NCI-H2029 treated with DMSO at 0.1 percent for 48 hours (cell line): ENCODE results near the gene TBC1D22B.
"Not testable (repeated sequence)": the region's sequence is repeated elsewhere in the genome, so short reads cannot be mapped to it uniquely, and the experiment has no call there.

ENCODE experiments used
- DNase-seq: peaks from one replicate; lab custom pipeline; 2025; lab: John Stamatoyannopoulos, UW

The TBC1D22B gene

GRCh38 chr6:37265860-37266259, 8.3 kb downstream of the TBC1D22B start:
- DNase-seq, result no peak

DNA sequence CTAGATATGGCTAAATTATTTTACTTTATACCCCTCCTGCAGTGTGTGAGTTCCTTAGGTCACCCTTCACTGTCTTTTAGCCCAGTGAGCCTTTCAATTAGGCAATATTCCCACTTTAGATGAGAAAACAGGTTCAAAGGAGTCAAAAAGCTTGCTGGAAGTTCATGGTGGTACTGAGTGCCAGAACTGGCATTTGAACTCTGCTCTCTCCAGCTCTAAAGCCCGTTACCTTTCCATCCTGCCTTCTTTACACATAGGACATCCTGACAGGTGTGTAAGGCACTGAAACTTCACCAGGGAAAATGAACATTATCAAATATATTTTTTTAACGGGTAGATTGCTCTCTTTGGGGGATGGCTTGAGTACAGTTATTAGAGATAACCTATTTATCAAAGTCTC, 11.5 kb downstream of the TBC1D22B start:
- DNase-seq, result no peak

- DNase-seq, result no peak
Observed at GRCh38 chr6:37272834-37273566, 15.4 kb downstream of the TBC1D22B start.

GRCh38 chr6:37273690-37274089, 16.1 kb downstream of the TBC1D22B start:
- no peak for DNase-seq

DNA sequence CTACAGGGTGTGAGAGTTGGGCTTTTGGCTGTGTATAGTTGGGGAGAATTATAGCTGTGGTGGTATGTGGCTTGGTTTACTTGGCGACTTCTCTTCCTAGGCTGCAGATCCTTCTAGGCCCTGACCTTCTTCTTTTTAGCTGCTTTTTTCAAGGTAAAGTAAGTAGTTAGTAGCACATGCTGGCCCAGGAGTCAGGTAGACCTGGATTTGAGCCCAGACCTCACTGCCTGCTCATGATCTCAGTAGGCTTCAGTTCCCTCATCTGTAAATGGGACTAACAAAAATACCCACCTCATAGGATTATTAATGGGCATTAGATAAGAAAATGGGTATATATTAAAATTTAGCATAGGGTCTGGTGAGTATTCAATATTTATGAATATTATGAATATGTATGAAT, 17.8 kb downstream of the TBC1D22B start:
- no peak for DNase-seq

DNA sequence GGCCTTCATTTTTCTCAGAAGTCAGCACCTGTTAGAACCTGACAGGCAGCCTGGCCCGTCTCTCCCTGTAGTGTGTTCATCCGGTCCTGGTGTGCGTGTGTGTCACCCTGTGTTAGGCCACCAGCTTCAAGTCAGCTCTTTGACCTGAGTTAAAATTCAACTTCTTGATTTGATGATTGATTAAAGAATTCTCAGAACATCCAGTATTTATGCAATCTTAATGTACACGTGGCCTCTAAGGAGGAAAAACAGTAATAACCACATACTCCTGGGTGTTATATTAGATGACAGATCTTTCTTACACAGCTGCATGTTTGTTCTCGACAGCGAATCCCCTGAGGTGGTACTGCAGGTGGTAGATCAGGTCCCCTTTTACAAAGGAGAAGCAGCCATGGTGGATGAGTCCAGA, 19.4 kb downstream of the TBC1D22B start:
- no peak for DNase-seq

DNA sequence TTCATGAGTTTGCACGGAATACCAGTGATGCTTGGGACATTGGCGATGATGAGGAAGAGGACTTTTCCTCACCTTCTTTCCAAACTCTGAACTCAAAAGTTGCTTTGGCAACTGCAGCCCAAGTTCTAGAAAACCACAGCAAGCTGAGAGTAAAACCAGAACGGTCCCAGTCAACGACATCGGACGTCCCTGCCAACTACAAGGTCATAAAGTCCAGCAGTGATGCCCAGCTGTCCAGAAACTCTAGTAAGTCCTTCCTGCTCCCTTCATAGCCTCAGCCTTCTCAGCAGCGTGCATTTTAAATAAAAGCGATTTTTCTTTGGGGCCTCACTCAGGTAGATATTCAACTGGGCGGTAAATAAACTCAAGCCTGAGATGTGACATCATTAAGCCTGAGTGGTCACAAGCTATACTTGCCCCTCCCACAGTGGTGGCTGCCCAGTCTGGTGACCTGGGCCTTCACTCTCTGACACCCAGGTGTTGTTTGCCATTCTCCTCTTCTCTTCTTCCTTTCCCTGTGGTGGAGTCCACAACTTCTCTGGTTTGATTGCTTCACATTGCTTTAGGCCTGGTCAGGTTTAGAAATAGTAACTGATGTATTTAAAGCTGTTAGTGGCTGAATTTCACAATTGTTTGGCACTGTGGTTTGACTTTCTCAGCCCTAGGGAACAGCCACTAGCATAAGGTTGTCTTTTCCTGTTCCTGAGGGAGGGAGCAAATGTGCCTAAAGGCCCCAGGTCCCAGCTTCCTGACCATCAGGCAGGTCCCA, 22.0 kb downstream of the TBC1D22B start:
- DNase-seq, result no peak

GRCh38 chr6:37280162-37280887, 22.8 kb downstream of the TBC1D22B start:
- DNase-seq, result no peak

DNA sequence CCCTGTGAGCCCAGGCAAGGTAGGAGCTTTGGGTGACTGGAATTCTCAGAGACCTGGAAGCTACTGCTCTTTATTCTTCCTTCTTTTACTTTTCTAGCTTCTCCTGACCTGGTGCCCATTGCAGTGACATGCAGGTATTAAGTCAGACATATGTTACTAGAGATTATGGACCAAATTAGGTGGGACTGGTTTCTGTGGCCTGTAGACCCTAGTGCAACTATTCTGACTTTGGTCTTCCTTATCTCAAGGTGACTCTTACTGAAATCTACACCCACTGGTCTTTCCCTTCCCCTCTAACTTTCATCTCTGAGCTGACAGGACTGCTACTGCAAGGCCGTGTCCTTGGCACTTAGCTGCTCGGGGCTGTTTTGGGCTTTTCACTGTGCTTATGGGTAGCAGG, 24.8 kb downstream of the TBC1D22B start:
- no peak for DNase-seq

- DNase-seq, result no peak
Observed at GRCh38 chr6:37283268-37283667, 25.7 kb downstream of the TBC1D22B start.

DNA sequence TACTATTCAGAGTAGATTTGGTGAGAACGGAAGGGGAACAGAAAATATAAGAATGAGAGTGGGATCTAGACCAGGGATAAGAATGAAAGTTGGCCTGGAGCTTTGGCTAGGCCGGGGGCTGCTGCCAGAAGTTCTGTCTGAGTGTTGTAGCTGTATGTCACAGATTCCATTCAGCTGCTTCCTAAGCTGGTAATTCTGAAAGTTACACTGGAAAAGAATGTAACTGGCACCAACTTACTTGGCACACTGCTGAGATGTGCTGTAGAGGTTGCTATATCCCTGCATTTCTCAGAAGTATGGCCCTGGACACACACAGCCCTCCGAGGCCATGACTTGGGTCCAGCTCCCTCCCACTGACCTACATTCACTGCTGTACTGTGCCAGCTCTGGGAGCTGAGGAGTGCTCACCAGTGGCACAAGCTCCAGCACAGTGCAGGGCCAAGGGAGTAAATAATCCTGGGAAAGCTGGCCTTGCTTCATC, 26.1 kb downstream of the TBC1D22B start:
- DNase-seq, result no peak

DNA sequence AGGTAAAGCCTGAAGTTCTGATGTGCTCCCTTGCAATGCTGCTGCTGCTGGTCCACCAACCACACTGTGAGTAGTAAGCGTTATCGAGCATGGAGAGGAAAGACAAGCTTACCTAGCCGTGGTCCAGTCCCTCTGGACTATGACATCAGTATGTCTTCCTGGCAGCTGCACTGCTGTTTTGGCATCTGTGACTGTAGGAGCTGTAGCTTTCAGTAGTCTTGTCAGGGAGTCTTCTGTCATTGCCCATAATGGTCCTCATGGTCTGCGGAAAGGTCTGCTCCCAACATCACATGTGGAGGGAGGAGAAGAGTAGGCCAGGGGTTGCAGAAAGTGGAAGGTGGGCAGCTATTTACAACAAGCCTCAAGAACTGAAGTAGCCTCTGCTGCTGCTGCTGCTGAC, 27.2 kb downstream of the TBC1D22B start:
- no peak for DNase-seq

- DNase-seq, result no peak
Observed at GRCh38 chr6:37285861-37286311, 28.3 kb downstream of the TBC1D22B start.

DNA sequence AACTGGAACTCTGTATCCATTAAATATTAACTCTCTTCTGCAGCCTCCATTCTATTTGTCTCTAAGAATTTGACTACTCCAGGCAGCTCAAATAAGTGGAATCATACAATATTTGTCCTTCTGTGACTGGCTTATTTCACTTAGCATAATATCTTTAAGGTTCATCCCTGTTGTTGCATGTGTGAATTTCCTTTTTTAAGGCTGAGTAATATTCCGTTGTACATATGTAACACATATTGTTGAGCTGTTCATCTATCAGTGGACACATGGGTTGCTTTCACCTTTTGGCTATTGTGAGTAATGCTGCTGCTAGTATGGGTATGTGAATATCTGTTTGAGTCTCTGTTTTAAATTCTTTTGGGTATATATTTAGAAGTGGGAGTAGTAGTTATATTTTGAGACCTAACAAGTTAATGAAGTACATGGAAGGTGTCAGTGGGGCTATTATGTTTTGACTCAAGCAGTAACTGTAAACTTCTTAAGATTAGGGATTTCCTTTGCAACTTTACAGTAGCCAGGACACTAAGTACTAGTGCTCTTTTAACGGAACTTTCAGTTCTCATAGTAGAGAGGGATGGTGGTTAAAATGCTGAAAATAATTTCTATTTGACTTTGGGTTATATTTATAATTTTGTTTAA, 30.1 kb downstream of the TBC1D22B start:
- no peak for DNase-seq

DNA sequence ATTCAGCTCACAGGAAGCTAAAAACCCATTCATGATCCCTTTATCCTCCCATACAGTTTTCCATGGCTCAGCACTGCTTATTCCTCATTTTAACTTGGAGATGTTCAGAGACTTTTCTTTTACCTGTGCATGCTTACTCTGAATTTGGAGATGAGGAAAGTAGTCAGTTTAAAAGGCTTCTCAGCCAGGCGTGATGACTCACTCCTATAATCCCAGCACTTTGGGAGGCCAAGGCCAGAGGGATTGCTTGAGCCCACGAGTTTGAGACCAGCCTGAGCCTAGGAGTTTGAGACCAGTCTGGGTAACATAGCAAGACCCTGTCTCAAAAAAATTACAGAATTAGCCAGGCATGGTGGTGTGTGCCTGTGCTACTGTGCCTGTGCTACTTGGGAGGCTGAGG, 30.7 kb downstream of the TBC1D22B start:
- DNase-seq, result no peak

DNA sequence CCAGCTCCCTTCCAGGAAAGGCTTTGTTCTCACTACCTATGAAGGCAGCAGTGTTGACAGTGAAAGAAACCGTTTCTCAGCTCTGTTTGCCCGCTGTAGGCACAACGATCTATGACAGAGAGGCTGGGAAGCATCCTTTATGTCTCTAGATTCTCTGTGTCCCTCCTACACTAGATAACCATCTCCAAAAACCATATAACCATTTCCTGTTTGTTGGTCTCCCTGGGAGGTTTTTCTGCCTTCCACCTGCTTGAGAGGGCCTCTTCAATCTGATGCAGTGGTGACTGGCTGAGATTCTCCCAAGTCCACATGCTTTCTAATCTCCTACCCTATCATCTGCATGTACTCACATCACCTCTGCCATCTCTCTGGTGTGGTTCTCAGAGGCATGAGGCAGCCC, 32.4 kb downstream of the TBC1D22B start:
- DNase-seq, result no peak

DNA sequence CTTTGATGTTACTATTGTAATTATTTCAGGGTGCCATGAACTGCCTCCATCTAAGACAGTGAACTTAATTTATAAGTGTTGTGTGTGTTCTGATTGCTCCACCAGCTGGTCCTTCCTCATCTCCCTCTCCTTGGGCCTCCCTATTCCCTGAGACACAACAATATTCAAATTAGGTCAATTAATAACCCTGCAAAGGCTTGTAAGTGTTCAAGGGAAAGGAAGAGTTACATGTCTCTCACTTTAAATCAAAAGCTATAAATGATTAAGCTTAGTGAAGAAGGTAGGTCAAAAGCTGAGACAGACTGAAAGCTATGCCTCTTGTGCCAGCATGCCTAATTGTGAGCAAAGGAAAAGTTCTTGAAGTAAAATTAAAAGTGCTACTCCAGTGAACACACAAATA, 35.9 kb downstream of the TBC1D22B start:
- no peak for DNase-seq

DNA sequence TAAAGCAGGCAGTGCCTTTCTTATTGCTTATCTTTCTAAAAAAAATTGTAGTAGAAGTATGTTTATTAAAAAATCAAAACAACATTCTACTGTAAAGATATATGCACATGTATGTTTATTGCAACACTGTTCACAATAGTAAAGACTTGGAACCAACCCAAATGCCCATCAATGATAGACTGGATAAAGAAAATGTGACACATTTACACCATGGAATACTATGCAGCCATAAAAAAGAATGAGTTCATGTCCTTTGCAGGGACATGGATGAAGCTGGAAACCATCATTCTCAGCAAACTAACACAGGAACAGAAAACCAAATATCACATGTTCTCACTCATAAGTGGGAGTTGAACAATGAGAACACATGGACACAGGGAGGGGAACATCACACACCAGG, 40.1 kb downstream of the TBC1D22B start:
- DNase-seq, result not testable (repeated sequence)

DNA sequence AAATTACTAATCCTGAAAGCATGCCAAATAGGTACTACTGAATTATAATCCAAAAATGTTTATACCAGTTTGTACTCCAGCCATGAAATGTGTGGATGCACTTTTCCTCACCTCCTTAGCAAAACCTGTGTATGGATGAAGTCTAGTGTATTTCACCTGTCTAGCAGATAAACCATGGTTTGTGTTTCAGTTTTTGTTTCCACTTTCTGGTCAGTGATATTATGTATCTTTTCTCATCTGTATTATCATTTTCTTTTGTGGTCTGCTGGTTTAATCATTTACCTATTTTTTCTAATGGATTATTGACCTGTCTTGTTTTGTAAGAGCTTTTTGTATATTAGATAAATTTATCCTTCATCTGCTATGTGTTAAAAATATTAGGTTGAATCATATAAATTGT, 41.4 kb downstream of the TBC1D22B start:
- DNase-seq, result no peak

DNA sequence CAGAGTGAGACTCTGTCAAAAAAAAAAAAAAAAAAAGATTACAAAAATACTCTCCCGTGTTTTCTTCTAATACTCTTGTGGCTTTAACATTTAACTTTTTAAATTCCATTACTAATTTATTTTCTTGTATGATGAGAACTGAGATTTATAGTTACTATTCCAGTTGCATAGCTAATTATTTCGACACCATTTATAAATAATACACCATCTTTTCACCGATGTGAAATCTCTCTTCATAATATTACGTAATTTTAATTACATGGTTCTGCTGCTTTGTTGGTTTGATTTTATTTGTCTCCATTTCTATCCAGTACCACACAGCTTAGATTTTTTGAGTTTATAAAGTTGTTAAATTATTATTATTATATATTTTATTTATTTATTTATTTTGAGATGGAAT, 42.4 kb downstream of the TBC1D22B start:
- no peak for DNase-seq

DNA sequence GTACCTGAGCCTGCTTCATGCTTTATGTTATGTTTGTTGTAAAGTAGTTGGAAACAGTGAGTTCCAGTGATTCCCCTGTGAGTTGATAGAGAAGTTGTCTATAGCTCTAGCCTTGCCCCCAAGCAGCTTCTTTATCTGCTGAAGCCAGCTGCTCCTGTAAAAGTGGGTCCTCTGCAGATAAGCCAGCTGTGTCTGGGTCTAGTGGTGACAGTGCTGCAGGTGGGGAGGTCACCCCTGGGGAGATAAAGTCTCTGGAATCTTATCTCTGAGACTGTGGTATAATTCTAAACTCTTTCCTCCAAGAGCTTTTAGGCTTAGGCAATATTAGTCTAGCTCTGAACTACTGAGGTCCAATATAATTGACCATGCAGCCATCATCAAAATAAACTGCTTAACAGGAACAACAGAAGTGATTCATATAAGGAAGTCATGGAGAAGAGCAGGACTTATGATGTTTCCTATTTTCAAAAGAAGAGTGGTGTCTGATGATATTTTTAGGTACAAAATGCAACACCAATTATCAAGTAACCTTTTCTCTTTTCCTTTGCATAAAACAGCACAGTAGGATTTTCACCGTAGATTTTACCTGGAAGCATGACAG, 44.6 kb downstream of the TBC1D22B start:
- no peak for DNase-seq
